M059J (cell line): ENCODE results near the gene PHF11. TPM values are rescaled to one million over a fixed set of nuclear protein-coding genes. Genes with fewer than 3 reads are reported as not detected.
"Not testable (repeated sequence)": the region's sequence is repeated elsewhere in the genome, so short reads cannot be mapped to it uniquely, and the experiment has no call there.

ENCODE experiments used
- DNase-seq: peaks from one replicate; pipeline ENCODE4 v3.0.0-alpha.2; 2012; ENCODE audit warnings: low read depth
- total RNA-seq: library from RNA; depleted of rRNA; stranded (reverse); fragments of >200 nt; shearing (Covaris generic); gene quantifications from 2 replicates; pipeline ENCODE4 v1.2.3, GENCODE V29; 2014; rRNA removed

Gene PHF11
- 48.3 and 55.6 TPM in 2 replicates for total RNA-seq

DNA sequence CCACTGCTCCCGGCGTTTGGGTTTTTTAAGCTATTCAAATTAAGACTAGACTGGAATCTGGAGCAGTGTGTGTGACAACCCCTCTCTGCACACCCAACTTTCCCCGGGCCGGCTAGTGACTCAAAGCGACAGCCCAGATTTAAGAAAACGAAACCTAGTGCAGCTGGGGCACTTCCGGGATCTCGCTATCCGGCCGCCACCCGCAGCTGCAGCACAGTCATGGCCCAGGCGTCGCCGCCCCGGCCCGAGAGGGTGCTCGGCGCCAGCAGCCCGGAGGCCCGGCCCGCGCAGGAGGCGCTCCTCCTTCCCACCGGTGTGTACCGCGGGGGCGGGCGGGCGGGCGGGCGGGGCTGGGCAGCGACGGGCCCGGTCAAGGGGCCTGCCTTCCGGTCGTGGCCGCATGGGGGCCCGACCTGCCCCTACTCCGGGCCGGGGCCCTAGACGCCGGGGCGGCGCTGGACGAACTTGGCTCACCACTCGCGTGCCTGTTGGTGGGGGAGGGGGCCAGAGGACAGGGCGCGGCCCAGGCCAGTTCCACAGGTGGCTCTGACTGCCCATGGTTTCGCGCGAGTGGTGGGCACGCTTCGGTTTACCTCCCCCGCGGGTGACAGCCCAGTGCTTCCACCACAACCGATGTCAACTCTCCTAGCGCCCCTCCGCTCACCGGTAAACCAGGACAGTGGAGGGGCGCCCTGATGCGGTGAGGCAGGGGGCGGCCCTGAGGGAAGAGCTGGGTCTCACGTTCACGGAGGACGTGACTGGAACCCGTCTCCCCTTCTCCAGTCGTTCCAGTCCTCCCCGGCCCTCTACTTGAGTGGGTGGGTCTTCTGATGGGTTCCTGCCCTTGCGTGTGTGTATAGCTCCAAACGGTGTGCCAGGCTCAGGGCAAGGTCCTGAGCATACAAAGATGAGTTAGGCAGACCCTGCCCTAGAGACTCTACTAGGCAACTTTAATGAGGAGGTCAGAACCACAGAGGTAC, at the start of gene PHF11:
TSS of gene PHF11 (plus strand) at position 171 of the 980 bp plus-strand sequence. CDS start at position 220, 49 bp downstream.
- DNase-seq: peak; percentile 84

DNA sequence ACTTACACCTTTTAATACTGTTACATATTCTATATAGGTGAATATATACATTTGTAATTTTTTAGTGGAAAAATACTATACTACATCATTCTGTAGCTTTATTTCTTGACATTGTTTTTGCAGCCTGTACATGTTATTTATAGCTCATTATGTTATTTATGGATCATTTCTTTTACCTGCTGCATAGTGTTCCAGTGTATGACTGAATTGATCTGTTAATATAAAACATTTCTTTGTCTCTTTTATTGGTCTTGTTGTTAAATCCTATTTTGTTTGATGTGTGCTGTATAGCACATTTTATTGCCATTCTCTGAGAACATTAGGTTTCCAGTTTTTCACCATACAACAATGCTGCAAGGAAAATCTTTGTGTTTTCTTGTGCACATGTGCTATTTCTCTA, 49.3 kb upstream of the PHF11 start:
- DNase-seq: no peak

DNA sequence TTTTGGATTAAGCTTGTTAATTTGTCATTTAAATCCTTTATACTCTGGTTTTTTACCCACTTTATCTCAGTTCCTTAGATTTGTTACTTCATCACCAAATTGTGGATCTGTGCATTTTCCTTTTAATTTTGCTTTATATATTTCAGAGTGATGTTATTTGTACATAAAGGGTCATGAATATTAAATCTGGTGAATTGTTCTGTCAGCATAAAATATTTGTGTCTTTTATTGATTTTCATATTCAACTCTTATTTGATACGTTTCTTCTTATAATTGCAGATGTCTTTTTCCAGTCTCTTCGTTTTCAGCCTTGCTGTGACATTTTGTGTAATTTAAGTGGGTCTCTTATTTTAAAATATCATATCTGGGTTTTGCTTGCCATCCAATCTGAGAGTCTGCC, 47.0 kb upstream of the PHF11 start:
- DNase-seq: no peak

DNA sequence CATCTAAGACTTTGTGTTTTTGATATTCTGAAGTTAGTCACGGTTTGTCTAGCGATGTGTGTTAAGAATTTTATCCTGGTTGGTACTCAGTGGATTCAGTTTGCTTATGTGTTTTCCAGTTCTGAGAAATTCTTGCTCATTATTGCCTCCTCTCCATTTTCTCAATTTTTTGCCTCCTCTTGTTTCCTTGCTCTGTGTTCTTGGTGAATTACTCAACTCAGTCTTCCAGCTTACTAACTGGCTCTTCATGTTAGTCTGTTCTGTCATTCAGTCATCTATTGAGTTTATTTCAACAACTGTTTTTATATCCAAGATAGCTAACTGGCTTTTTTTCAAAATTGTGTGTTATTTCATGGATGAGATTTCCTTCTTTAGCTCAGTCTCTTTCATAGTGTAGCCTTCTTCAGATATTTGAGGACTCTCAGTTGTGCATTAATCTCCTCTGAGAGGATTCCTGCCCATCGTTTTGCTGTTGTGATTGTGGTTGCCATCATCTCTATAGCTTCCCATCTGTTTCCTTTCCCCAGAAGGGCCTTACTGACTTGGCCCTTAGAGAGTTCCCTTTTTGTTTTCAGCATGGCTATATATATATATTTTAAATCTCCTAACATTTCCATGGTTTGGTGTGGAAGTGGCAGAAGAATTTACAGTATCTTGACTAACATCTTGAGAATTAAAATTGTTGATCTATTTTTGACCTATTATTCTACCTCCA, 45.5 kb upstream of the PHF11 start:
- no peak for DNase-seq

DNA sequence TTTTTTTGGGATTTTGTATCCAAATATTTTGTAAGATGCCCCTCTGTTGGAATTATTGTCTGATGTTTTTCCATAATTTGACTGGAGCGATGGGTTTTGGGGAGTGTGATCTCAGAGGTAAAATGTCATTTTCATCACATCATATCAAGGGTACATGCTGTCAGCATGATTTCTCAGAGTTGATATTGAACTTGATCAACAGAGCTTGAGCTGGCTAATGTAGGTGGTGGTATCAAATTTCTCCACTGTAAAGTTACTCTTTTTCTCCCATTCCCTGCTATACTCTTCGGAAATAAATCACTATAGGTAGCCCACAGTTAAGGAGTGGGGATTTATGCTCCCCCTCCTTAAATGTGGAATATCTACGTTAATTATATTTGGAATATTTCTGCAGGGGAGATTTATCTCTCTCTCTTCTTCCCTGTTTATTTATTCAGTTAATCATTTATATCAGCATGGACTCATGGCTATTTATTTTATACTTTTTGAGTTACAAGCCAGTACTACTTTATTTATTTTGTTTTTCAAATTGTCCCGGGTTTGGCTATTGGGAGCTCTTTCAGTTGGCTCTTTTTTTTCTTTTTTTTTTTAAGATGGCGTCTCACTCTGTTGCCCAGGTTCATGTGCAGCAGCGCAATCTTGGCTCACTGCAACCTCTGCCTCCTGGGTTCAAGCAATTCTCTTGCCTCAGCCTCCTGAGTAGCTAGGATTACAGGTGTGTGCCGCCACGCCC, 42.9 kb upstream of the PHF11 start:
- no peak for DNase-seq

DNA sequence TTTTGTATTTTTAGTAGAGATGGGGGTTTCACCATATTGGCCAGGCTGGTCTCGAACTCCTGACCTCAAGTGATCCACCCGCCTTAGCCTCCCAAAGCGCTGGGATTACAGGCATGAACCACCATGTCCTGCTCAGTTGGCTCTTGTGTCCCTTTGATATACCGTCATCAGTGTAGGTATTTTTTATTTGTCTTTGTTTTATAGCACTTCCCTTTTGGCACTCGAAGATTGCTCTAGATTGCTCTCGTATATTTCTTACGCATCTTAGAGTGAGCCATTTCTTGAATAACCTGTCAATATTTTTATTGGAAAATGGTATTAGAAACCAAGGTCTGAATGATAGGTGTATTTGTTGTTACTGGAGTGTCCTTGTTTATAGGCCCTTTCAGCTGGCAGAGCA, 42.3 kb upstream of the PHF11 start:
- DNase-seq: no peak

DNA sequence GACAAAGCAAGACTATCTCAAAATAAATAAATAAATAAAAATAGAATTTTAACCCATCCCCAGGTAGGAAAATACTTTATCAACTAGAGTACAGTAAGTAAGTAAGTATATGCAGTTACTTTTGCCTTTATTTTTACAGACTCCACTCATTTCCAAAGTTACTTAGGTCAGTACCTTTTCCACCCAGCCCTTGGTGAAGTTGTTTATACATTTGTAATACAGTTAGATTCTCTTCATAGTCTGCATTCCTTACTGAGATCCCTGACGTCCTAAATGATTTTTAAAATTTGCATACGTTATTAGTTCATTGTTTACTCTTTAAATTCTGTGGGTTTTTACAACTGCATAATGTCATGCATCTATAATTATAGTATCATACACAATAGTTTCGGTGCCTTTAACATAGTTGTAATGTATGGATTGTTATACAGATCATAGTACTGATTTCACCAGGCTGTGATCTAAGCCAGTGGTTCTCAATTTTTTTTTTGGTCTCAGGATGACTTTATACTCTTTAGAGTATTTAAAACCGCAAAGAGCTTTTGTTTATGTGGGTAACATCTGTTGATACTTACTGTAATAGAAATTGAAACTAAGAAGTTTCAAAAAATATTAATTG, 41.3 kb upstream of the PHF11 start:
- DNase-seq: peak; percentile 35

DNA sequence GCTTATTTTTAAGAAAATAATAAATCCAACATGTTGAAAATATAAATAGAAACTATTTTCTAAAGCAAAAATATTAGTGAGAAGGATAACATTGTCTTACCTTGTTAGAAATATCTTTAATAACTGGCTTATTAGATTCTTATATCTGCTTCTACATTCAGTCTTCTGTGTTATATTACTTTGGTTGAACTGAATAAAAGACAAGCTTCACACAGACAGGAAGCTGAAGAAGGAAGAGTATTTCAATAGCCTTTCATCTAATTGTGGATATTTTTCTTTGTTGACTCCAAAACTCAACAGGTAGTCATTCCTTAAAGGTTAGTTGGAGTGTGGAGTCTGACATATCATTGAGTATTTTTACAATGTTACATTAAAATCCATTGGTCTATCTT, 40.8 kb upstream of the PHF11 start:
- no peak for DNase-seq

DNA sequence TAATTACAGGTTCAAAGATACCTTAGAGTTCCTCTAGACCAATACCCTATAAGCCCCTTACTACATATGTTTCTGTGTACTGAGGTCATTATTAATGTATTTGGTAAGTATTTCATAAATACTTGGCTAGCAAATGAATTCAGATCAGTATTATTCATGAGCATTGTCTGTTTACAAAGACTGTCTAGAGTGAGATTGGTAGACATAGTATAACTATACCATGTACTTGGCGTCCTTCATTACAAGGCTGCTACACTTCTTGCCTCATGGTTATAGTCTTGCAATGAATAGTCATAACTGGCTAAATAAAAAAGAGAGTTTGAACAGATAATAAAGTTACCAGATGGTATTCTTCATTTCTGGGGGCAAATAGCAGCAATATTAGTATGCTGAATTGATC, 39.6 kb upstream of the PHF11 start:
- no peak for DNase-seq

DNA sequence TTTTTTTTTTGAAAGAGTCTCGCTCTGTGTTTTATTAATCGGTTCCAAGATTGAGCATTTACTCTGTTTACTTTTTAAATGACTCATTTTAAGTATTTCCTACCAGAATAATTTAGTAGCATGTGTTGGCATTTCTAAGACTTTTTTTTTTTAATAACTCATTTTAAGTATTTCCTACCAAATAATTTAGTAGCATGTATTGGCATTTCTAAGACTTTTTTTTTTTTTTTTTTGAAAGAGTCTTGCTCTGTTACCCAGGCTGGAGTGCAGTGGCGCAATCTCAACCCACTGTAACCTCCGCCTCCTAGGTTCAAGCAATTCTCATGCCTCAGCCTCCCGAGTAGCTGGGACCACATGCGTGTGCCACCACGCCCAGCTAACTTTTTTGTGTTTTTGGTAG, 38.5 kb upstream of the PHF11 start:
- peak; percentile 6 for DNase-seq

DNA sequence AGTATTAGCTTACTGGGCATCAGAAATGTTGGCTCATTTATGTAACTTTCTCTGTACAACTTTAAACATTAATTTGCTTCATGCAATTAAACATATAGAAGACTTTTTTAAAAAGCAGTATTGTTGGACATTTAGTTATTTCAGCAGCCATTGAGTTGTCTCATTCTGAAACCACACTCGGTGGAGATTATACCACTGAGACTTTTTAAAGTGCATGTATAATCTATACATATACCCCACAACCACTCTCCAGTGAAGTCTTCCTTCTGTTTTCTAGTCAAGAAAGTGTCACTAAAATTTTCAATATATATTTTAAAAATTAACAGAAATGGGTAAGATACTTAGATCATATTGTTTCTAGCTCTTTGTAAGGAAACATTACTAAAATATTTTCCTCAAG, 36.2 kb upstream of the PHF11 start:
- no peak for DNase-seq

DNA sequence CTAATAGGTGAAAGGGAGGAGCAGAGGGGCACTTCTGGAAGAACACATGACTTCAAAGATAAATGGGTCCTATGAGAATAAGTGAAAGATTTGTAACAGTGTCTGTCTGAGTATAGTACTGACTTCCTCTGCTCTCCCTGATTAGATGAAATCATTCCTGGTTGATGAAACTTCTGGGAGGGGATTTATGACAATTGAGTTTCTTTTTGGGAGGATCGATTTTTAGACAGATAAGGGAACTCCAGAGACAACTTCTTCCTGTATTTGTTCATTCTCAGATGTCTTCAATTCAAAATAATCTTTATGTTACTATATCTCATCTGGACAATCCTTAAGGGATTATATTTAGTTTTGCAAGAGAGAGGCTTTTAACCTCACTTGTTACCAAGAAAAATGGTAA, 31.7 kb upstream of the PHF11 start:
- DNase-seq: no peak

DNA sequence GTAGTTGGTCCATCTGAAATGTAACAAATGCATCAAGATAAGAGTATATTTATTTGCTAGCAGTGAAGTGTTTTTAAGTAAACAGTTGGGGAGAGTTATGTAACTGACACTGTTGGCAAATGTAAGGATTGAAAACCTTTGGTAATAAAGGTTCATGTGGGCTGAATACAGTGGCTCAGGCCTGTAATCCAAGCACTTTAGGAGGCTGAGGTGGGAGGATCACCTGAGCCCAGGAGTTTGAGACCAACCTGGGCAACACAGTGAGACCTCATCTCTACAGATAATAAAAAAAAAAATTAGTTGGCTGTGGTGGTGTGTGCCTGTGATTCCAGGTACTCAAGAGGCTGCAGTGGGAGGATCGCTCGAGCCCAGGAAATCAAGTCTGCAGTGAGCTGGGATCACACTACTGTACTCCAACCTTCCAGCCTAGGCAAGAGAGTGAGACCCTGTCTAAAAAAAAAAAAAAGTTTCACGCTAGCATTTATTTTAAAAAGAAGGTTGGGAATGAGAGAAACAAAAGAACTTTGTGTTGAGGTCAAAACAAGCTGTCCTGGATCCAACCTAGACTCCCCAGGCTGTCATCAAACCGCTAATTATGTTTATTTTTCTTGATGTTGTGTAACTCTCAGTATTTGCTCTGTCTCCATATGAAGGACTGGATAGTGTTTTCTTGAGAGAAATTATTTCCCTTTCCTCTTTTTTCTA, 31.0 kb upstream of the PHF11 start:
- peak; percentile 38 for DNase-seq

DNA sequence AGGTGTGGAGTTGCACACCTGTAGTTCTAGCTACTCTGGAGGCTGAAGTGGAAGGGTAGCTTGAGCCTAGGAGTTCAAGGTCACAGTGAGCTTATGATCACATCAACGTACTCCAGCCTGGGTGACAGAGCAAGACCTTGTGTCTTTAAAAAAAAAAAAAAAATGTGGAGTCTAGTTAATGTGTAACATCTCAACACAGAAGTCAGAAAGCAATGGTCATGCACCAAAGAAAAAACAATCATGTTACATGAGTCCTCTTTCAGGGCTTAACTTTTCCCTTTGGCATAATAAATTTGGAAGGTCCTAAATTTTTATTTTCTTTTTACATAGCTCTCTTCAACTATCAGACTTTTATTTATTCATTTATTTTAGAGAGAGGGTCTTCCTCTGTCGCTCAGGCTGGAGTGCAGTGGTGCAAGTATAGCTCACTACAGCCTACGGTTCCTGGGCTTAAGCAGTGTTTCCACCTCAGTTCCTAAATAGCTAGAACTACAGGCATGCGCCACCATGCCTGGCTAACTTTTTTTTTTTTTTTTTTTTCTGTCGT, 29.4 kb upstream of the PHF11 start:
- no peak for DNase-seq

DNA sequence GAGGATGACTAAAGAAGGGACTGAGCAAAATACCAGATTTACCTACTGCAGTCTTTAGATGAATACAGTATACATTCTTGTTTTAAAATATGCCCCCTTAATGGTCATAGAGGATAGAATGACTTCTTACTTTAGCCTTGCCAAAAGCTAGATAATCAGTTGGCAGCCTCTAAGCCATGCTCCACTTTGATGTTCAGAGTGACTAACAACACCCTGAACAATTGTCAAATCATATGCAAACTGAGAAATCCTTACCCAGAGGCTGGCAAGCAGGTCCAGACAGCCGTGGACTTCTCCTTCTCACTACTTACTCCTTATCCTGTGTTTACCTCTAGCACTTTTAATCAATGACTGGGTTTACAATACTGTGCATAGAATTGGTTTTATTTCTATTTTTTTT, 23.6 kb upstream of the PHF11 start:
- DNase-seq: no peak

DNA sequence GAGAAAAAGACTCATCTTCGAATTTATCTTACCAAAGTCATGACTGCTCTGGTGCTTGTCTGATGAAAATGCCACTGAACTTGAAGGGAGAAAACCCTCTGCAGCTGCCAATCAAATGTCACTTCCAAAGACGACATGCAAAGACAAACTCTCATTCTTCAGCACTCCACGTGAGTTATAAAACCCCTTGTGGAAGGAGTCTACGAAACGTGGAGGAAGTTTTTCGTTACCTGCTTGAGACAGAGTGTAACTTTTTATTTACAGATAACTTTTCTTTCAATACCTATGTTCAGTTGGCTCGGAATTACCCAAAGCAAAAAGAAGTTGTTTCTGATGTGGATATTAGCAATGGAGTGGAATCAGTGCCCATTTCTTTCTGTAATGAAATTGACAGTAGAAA, 19.2 kb upstream of the PHF11 start:
- DNase-seq: no peak

DNA sequence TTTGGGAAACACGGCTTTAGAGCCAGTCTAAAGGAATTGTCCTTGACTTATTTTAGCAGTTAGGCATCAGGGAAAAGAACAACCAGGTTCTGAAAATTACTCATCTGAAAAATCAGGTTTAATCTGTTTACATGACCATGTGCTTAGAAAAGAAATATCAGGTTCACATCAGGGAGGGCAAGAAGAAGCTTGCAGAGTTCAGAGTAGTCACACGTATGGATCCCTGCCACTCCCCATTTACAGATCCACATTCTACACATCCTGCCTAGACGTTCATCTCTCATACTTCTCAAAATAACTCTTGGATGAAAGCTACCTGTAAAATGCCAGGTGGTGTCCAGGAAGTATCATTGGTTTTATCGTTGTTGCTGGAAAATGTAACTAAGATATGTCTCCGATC, 14.0 kb upstream of the PHF11 start:
- no peak for DNase-seq

DNA sequence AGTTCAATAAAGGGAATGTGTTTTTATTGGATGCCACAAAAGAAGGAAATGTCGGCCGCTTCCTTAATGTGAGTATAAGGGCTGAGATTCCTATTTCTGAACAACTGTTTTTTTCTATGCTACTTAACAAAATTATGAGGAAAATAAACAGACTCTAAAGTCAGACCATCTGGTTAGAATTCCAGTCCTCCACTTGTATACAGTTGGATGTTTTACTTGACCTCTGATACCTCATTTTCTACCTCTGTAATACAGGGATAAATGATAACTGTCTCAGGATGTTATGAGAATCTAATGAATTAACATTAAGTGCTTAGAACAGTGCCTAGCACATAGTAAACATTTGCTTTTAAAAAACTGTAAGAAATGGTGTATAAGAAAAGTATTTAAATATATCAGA, 7.2 kb upstream of the PHF11 start:
- no peak for DNase-seq

DNA sequence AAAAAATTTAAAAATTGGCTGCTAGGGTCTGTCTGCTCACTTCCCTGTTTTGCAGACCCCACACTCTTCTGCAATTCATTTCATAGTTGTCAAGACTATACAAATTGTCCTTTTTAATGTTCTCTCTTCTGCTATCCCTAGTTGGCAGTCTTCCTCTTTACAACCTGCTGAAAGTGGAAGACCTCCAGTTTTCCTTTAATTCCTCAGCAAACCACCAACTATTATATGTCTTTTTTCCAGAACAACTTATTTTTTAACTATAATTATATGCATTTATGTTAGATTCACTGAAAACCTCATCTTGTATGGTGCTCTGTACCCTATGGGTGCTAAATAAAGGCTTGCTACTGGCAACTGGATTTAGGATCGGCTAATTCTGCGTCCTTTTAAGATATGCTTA, 1.1 kb upstream of the PHF11 start:
- DNase-seq: peak; percentile 27

DNA sequence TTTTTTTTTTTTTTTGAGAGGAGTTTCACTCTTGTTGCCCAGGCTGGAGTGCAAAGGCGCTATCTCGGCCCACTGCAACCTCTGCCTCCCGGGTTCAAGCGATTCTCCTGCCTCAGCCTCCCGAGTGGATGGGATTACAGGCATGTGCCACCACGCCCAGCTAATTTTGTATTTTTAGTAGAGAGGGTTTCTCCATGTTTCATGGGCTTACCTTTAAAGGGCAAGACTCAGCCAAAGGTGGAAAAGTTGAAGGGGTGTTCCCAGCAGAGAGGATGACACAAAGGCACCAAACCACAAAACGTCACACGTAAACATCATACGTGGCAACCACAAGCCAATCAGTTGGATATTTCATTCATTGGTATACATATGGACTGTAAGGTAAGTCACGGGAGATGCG, 1.1 kb downstream of the PHF11 start:
- not testable (repeated sequence) for DNase-seq

DNA sequence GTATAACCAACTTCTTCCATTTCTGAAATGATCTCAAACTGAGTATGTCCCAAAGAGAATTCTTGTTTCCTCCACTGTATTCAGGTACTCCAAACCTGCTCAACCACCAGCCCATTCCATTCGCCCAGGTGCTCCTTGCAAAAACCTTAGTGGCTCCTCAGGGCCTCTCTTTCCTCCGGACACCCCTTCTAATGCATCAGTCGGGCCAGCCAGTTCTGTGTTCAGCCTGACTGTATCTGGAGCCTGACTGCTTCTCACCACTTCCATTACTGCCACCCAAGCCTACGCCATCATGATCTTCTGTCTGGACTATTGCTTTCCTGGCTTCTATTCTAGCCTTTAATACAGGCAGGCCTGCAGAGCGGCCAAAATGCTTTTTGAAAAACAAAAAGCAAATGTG, 1.5 kb downstream of the PHF11 start:
- DNase-seq: no peak
